CD4-positive, alpha-beta T cell treated with Interleukin-2 at 100 ng/mL for 4 hours (primary cell): ENCODE data around the gene RSKR.
"Not testable (repeated sequence)": the region's sequence is repeated elsewhere in the genome, so short reads cannot be mapped to it uniquely, and the experiment has no call there.

ENCODE experiments used
- DNase-seq: peaks from one replicate; pipeline ENCODE4 v3.0.0-alpha.2; 2020; ENCODE audit warnings: low spot score

RSKR gene

GRCh38 chr17:28613931-28614381, at the start of gene RSKR:
RSKR (minus strand) TSS chr17:28614185; CDS start chr17:28614161, 24 bp downstream.
- no peak for DNase-seq

GRCh38 chr17:28663723-28664122, 49.7 kb upstream of the RSKR start:
- DNase-seq: no peak

- no peak for DNase-seq
Observed at GRCh38 chr17:28662527-28662829, 48.5 kb upstream of the RSKR start.

- DNase-seq: peak; percentile 90
Observed at GRCh38 chr17:28661635-28662526, 47.9 kb upstream of the RSKR start, which contains the start of the genes SDF2 and SUPT6H. SDF2 (minus strand) TSS chr17:28661906; CDS start chr17:28661876, 30 bp downstream. SUPT6H (plus strand) TSS chr17:28662205; CDS start chr17:28673402, 11,197 bp downstream.

- not testable (repeated sequence) for DNase-seq
Observed at GRCh38 chr17:28659497-28659881, 45.5 kb upstream of the RSKR start.

GRCh38 chr17:28658766-28659496, 44.9 kb upstream of the RSKR start:
- DNase-seq: not testable (repeated sequence)

- DNase-seq: not testable (repeated sequence)
Observed at GRCh38 chr17:28658342-28658741, 44.4 kb upstream of the RSKR start.

- DNase-seq: no peak
Observed at GRCh38 chr17:28657756-28658155, 43.8 kb upstream of the RSKR start.

- no peak for DNase-seq
Observed at GRCh38 chr17:28655160-28655559, 41.2 kb upstream of the RSKR start.

- no peak for DNase-seq
Observed at GRCh38 chr17:28648698-28649097, 34.7 kb upstream of the RSKR start.

GRCh38 chr17:28646039-28646754, 32.2 kb upstream of the RSKR start:
- DNase-seq: no peak

- no peak for DNase-seq
Observed at GRCh38 chr17:28645576-28645939, 31.6 kb upstream of the RSKR start.

- DNase-seq: peak; percentile 95
Observed at GRCh38 chr17:28644787-28645575, 31.0 kb upstream of the RSKR start, which contains the start of gene BLTP2. BLTP2 (minus strand) TSS chr17:28645158; CDS start chr17:28645056, 102 bp downstream.

- DNase-seq: peak; percentile 20
Observed at GRCh38 chr17:28643983-28644786, 30.2 kb upstream of the RSKR start.

- DNase-seq: no peak
Observed at GRCh38 chr17:28641579-28641978, 27.6 kb upstream of the RSKR start.

- DNase-seq: no peak
Observed at GRCh38 chr17:28635506-28635905, 21.5 kb upstream of the RSKR start.

- DNase-seq: no peak
Observed at GRCh38 chr17:28634206-28634865, 20.4 kb upstream of the RSKR start.

- DNase-seq: no peak
Observed at GRCh38 chr17:28626818-28627217, 12.8 kb upstream of the RSKR start.

- no peak for DNase-seq
Observed at GRCh38 chr17:28624148-28624547, 10.2 kb upstream of the RSKR start.

- DNase-seq: no peak
Observed at GRCh38 chr17:28623696-28624095, 9.7 kb upstream of the RSKR start.
